GM21723 (cell line): ENCODE data around the gene LZTS2.
"Not testable (repeated sequence)": the region's sequence is repeated elsewhere in the genome, so short reads cannot be mapped to it uniquely, and the experiment has no call there.

Experiments
- ATAC-seq: cut with Tn5 transposase; IDR thresholded peaks from one replicate; pipeline ENCODE4 v1.9.1; 2021; ENCODE audit warnings: mild to moderate bottlenecking, moderate library complexity; ENCODE audit not compliant: unreplicated experiment

The LZTS2 gene

GRCh38 chr10:101031128-101031795, 31.7 kb downstream of the LZTS2 start, which contains the start of the genes PDZD7 and SFXN3:
Gene PDZD7 (minus strand): TSS chr10:101031129. CDS start chr10:101030219, 910 bp downstream.
Gene SFXN3 (plus strand): TSS chr10:101031234. CDS start chr10:101034695, 3,461 bp downstream.
- peak; percentile 94 for ATAC-seq

GRCh38 chr10:101031796-101032636, 32.4 kb downstream of the LZTS2 start:
- peak; percentile 43 for ATAC-seq

- ATAC-seq, result peak; percentile 4
These were observed 33.1 kb downstream of the LZTS2 start for GRCh38 chr10:101032637-101033224.

- no peak for ATAC-seq
These were observed 33.7 kb downstream of the LZTS2 start for GRCh38 chr10:101033276-101033675.

GRCh38 chr10:101034404-101034803, 34.8 kb downstream of the LZTS2 start:
- not testable (repeated sequence) for ATAC-seq

GRCh38 chr10:101035314-101035713, 35.7 kb downstream of the LZTS2 start:
- no peak for ATAC-seq

- no peak for ATAC-seq
These were observed 36.5 kb downstream of the LZTS2 start for GRCh38 chr10:101035916-101036702.

GRCh38 chr10:101036726-101037125, 37.1 kb downstream of the LZTS2 start:
- ATAC-seq, result no peak

GRCh38 chr10:101038484-101038883, 38.9 kb downstream of the LZTS2 start:
- ATAC-seq, result no peak

GRCh38 chr10:101040061-101040460, 40.5 kb downstream of the LZTS2 start:
- no peak for ATAC-seq

GRCh38 chr10:101040851-101041250, 41.2 kb downstream of the LZTS2 start:
- no peak for ATAC-seq

- peak; percentile 68 for ATAC-seq
These were observed 41.7 kb downstream of the LZTS2 start for GRCh38 chr10:101041252-101041761.

- ATAC-seq, result no peak
These were observed 42.5 kb downstream of the LZTS2 start for GRCh38 chr10:101042118-101042517.

GRCh38 chr10:101042667-101043362, 43.2 kb downstream of the LZTS2 start:
- ATAC-seq, result peak; percentile 91

GRCh38 chr10:101043363-101043707, 43.7 kb downstream of the LZTS2 start:
- ATAC-seq, result no peak

GRCh38 chr10:101044117-101044516, 44.5 kb downstream of the LZTS2 start:
- no peak for ATAC-seq

- ATAC-seq, result no peak
These were observed 47.0 kb downstream of the LZTS2 start for GRCh38 chr10:101046332-101047238.

- no peak for ATAC-seq
These were observed 47.7 kb downstream of the LZTS2 start for GRCh38 chr10:101047268-101047667.
